Measurements from ENCODE around the gene C1orf226.

C1orf226 gene

DNA sequence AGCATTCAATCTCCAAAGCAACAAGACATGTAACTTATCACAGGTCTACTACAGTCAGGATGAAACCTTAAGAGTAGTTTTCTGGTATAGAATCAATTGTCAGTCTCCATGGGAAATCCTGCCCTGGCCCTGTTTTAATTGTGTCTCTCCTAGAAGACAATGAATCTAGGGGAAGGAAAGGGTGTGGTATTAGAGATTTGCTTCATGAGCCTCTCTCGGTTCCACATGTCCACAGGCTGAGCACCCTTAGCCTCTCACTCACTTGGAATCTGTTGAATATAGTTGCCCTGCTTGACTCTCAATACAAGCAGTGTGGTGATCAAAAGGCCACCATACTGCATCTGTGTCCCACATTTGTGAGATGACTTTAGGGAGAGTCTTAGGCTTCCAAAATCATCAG lies 22.6 kb upstream of the C1orf226 start:
- H3K27ac ChIP-seq, result no peak overlapping the region
- POLR2A ChIA-PET (ENCODE audit: low non-redundant PET), result no interaction called here
- CTCF ChIA-PET, result no interaction called here
- TF ChIP-seq CTCF (conservative IDR thresholded peaks at IDR 0.05; ENCODE audit: low read depth), result no peak
- no peak for DNase-seq (ENCODE audit: low spot score)

- ChIA-PET CTCF (interaction anchor here (0.6 kb wide), 1 partner anchor 331 kb away, joined by 5 read pairs; no protein-coding TSS in a partner anchor), POLR2A (ENCODE audit: low non-redundant PET) (no interaction called here)
- no peak for DNase-seq (ENCODE audit: low spot score)
- no peak for TF ChIP-seq CTCF (conservative IDR thresholded peaks at IDR 0.05; ENCODE audit: low read depth)
- H3K27ac ChIP-seq, result no peak overlapping the region
These were observed 21.8 kb upstream of the C1orf226 start for GRCh38 chr1:162359523-162360236.

- no peak for TF ChIP-seq CTCF (conservative IDR thresholded peaks at IDR 0.05; ENCODE audit: low read depth)
- POLR2A ChIA-PET (ENCODE audit: low non-redundant PET), result interaction anchor here (0.6 kb wide), 1 partner anchor 223 kb away, joined by 3 read pairs; no protein-coding TSS in a partner anchor
- CTCF ChIA-PET, result interaction anchor here (0.6 kb wide), 1 partner anchor 332 kb away, joined by 5 read pairs; no protein-coding TSS in a partner anchor
- H3K27ac ChIP-seq, result no peak overlapping the region
- DNase-seq (ENCODE audit: low spot score), result no peak
These were observed 21.2 kb upstream of the C1orf226 start for GRCh38 chr1:162360237-162360873.

GRCh38 chr1:162360874-162361260 lies 20.7 kb upstream of the C1orf226 start:
- no peak for TF ChIP-seq CTCF (conservative IDR thresholded peaks at IDR 0.05; ENCODE audit: low read depth)
- no peak for DNase-seq (ENCODE audit: low spot score)
- H3K27ac ChIP-seq, result no peak overlapping the region
- CTCF ChIA-PET, result no interaction called here
- POLR2A ChIA-PET (ENCODE audit: low non-redundant PET), result interaction anchor here (0.6 kb wide), 1 partner anchor 223 kb away, joined by 3 read pairs; no protein-coding TSS in a partner anchor

GRCh38 chr1:162361349-162361748 lies 20.2 kb upstream of the C1orf226 start:
- no peak for TF ChIP-seq CTCF (conservative IDR thresholded peaks at IDR 0.05; ENCODE audit: low read depth)
- CTCF ChIA-PET, result no interaction called here
- no peak for DNase-seq (ENCODE audit: low spot score)
- POLR2A ChIA-PET (ENCODE audit: low non-redundant PET), result no interaction called here
- no peak overlapping the region for H3K27ac ChIP-seq

DNA sequence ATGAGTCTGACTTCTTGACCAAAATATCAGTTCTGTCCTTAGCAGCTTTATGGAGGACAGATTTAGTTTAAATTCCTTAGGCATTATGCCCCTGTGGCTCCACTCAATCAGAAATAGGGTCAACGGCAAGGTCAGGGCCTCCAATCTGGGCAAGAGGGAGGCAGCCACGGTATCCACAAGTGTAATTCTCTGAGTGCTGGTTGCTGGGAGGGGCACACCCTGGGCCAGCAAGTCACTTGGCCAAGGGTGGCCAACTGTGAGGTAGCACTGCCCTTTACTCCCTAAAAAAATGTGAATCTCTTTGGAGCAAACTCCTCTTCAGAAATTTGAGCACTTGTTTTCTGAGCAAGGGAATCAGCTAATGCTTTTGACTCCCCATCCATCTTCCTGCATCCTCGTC lies 17.7 kb upstream of the C1orf226 start:
- H3K27ac ChIP-seq, result no peak overlapping the region
- ChIA-PET POLR2A (ENCODE audit: low non-redundant PET) (no interaction called here), CTCF (no interaction called here)
- no peak for DNase-seq (ENCODE audit: low spot score)
- no peak for TF ChIP-seq CTCF (conservative IDR thresholded peaks at IDR 0.05; ENCODE audit: low read depth)

All from RWPE1 (cell line).